Vagina (tissue), 2 donors: ENCODE data around the gene CIBAR2. TPM values are rescaled to one million over a fixed set of nuclear protein-coding genes. Genes with fewer than 3 reads are reported as not detected.

Experiments
- DNase-seq, 2 donors: peaks; one replicate each; pipeline ENCODE4 v3.0.0-alpha.2; 2017; ENCODE audit errors: extremely low spot score in 2 of 2
- H3K27ac ChIP-seq: fragments of 200-600 bp; sonication (generic); one replicate; pipeline ENCODE4 v1.5.1; 2019
- H3K27me3 ChIP-seq: fragments of 200-600 bp; sonication (generic); one replicate; pipeline ENCODE4 v1.5.1; 2019
- H3K36me3 ChIP-seq, 2 donors: fragments of 200-600 bp; sonication (generic); one replicate each; pipeline ENCODE4 v1.5.1; 2017 to 2019
- H3K4me1 ChIP-seq: fragments of 200-600 bp; sonication (generic); one replicate; pipeline ENCODE4 v1.5.1; 2019
- H3K4me3 ChIP-seq, 2 donors: fragments of 200-600 bp; sonication (generic); 1 replicate in 1 of 2; 2 replicates in 1 of 2; pipeline ENCODE4 v1.5.1; 2016 to 2019
- H3K9me3 ChIP-seq: fragments of 200-600 bp; sonication (generic); one replicate; pipeline ENCODE4 v1.5.1; 2019
- POLR2A ChIP-seq, 2 donors: fragments of 450-650 bp; IDR thresholded peaks; one replicate each; pipeline ENCODE4 v1.6.1; 2017; ENCODE audit warnings: antibody characterized with exemption in 2 of 2, mild to moderate bottlenecking in 2 of 2, moderate library complexity in 2 of 2
- POLR2AphosphoS5 ChIP-seq, 2 donors: sonication (generic); formaldehyde crosslinking; IDR thresholded peaks; one replicate each; pipeline ENCODE4 v1.9.0; 2017; ENCODE audit warnings: antibody characterized with exemption in 2 of 2, mild to moderate bottlenecking in 2 of 2, low read depth in 1 of 2; ENCODE audit not compliant: insufficient read depth in 1 of 2
- intact Hi-C: fragments of 100-400 bp; cut with DNase I; formaldehyde crosslinking; loops from one replicate; pipeline ENCODE4 v1.15.1; 2023
- total RNA-seq: library from RNA; depleted of rRNA; stranded (reverse); fragments of >200 nt; gene quantifications from one replicate; pipeline ENCODE4 v1.2.3, GENCODE V29; 2016
- TF ChIP-seq, protein P1 (sequence below), 3 experiments: fragments of 450-650 bp in 2 of 3; fragments of 200-600 bp in 1 of 3; sonication (generic) in 1 of 3; IDR thresholded peaks; one replicate each; pipeline ENCODE4 v1.5.1; 2017 to 2019; ENCODE audit warnings: antibody characterized with exemption in 3 of 3, mild to moderate bottlenecking in 2 of 3, moderate library complexity in 2 of 3

Gene CIBAR2
- total RNA-seq, 1 donor from 2014 or later = not detected

DNA sequence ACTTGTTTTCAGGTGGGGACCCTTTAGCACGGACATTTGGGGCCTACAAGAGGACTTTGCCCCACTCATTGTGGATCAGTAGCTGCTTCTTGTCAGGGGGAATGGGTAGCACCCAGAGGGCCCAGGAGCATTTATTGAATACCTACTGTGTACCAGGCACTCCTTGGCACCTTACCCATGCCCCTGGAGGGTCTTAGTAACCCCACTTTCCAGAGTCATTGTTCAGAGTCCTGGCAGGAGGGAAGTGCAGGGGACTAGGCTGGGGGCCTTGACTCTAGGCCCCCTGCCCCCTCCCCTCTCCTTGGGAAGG, 21.0 kb upstream of the CIBAR2 start:
- no peaks in the 10 kb centered on the region for H3K9me3 ChIP-seq
- no peak for DNase-seq
- H3K4me1 ChIP-seq = peaks cover 45% of the 10 kb centered on the region
- intact Hi-C loops = no loop called here
- no peaks in the 10 kb centered on the region for H3K27me3 ChIP-seq
- TF ChIP-seq POLR2AphosphoS5 (IDR thresholded peaks at IDR 0.05; ENCODE audit: insufficient read depth in 1 of 2, low read depth in 1 of 2) = no peak
- TF ChIP-seq, protein P1, sequence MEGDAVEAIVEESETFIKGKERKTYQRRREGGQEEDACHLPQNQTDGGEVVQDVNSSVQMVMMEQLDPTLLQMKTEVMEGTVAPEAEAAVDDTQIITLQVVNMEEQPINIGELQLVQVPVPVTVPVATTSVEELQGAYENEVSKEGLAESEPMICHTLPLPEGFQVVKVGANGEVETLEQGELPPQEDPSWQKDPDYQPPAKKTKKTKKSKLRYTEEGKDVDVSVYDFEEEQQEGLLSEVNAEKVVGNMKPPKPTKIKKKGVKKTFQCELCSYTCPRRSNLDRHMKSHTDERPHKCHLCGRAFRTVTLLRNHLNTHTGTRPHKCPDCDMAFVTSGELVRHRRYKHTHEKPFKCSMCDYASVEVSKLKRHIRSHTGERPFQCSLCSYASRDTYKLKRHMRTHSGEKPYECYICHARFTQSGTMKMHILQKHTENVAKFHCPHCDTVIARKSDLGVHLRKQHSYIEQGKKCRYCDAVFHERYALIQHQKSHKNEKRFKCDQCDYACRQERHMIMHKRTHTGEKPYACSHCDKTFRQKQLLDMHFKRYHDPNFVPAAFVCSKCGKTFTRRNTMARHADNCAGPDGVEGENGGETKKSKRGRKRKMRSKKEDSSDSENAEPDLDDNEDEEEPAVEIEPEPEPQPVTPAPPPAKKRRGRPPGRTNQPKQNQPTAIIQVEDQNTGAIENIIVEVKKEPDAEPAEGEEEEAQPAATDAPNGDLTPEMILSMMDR (IDR thresholded peaks at IDR 0.05) = no peak
- no peak for TF ChIP-seq POLR2A (IDR thresholded peaks at IDR 0.05)
- H3K27ac ChIP-seq = no peak overlapping the region
- no peaks in the 10 kb centered on the region for H3K36me3 ChIP-seq
- H3K4me3 ChIP-seq = no peak overlapping the region

DNA sequence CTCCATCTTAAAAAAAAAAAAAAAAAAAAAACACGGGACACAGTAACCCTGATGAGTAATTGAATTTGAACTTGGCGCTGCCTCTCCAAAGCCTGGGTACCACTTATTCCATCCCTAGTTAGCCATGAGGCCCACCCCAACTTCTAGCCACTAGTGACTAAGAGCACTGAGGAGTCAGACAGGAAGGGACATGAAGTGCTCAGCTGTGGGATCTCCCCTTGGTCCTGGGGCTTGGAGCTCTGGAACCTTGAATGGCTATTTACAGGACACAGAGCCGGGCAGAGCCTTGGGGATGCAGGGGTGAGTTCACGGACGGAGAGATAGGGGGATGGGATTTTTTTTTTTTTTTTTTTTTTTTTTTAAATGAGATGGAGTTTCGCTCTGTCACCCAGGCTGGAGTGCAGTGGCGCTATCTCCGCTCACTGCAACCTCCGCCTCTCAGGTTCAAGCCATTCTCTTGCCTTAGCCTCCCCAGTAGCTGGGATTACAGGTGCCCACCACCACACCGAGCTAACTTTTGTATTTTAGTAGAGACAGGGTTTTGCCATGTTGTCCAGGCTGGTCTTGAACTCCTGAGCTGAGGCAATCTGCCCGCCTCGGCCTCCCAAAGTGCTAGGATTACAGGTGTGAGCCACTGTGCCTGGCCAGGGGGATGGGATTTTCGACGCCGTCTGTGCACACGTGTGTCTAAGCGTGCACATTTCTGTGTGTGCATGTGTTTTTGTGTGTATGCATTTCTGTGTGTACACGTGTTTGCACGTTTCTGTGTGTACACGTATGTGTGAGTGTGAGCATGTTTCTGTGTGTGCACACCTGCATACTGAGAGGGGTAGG, 20.4 kb upstream of the CIBAR2 start:
- H3K4me1 ChIP-seq = peaks cover 39% of the 10 kb centered on the region
- H3K27ac ChIP-seq = no peak overlapping the region
- no peaks in the 10 kb centered on the region for H3K27me3 ChIP-seq
- intact Hi-C loops = no loop called here
- H3K36me3 ChIP-seq = no peaks in the 10 kb centered on the region
- TF ChIP-seq POLR2AphosphoS5 (IDR thresholded peaks at IDR 0.05; ENCODE audit: insufficient read depth in 1 of 2, low read depth in 1 of 2) = no peak
- no peak for TF ChIP-seq POLR2A (IDR thresholded peaks at IDR 0.05)
- TF ChIP-seq, protein P1 (IDR thresholded peaks at IDR 0.05) = no peak
- no peak for DNase-seq
- no peak overlapping the region for H3K4me3 ChIP-seq
- H3K9me3 ChIP-seq = no peaks in the 10 kb centered on the region

DNA sequence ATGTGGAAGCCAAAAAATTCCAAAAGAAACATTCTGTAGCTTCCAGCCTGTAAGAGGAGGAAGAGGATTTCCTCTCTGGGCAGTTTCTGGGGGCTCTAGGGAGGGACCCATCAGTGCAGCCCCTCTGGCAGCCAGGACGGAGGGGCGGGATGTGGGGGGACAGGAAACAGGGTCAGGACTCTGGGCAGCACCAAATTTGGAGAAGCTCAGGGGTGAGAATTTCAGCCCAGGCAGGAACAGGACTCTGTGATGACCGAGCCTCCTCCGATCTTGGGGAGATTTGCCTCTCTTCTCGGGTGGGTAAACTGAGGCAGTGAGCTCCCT, 18.4 kb upstream of the CIBAR2 start:
- no peak for DNase-seq
- Histone ChIP-seq H3K36me3 (no peaks in the 10 kb centered on the region), H3K4me1 (peaks cover 38% of the 10 kb centered on the region), H3K27ac (peak overlapping the region; percentile 83), H3K4me3 (no peak overlapping the region), H3K9me3 (no peaks in the 10 kb centered on the region), H3K27me3 (no peaks in the 10 kb centered on the region)
- intact Hi-C loops = no loop called here
- TF ChIP-seq, protein P1 (IDR thresholded peaks at IDR 0.05) = no peak
- TF ChIP-seq POLR2AphosphoS5 (IDR thresholded peaks at IDR 0.05; ENCODE audit: insufficient read depth in 1 of 2, low read depth in 1 of 2) (peak in 1 of 2 donors; percentile 5), POLR2A (IDR thresholded peaks at IDR 0.05) (no peak)

DNA sequence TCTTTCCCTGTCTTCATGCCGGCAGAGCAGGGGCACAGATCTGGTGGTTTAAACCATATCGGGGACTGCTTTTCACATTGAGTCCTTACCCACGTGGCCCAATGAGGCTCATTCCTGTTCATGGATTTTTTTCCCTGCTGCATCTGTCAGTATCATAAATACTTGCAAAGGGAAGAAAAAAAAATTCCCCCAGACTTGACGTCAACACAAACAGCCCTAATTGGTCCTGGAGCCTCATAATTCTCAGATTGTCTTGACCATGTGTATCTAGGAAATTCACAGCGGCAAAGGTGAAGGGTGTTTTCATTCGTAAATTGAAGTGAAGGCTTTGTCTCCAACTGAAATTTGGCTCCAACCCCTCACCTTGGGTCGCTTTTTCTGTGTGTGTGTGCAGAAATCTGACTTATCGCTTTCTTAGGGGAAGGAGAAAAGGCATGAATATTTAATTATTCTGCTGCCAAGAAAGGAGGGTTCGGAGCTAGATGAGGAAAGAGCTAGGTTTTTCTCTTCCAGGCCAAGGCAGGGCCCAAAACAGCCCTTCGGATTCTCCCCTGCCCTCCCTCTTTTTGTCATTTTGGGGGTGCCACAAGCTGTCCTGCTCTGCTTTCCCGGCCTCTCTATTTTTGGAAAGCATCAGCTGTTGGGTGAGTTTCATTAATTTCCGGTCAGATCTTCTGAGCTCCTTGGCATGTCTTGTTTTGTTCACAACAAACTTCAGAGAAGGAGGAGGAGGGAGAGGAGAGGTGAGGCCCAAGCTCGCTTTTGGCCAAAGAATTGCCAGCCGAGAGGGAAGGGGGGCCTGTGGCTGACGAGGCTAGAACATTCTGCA, 17.8 kb upstream of the CIBAR2 start:
- no peak overlapping the region for H3K4me3 ChIP-seq
- TF ChIP-seq POLR2AphosphoS5 (IDR thresholded peaks at IDR 0.05; ENCODE audit: insufficient read depth in 1 of 2, low read depth in 1 of 2) (peak in 1 of 2 donors; percentile 45), POLR2A (IDR thresholded peaks at IDR 0.05) (no peak)
- peaks cover 43% of the 10 kb centered on the region for H3K4me1 ChIP-seq
- no peaks in the 10 kb centered on the region for H3K27me3 ChIP-seq
- H3K36me3 ChIP-seq = no peaks in the 10 kb centered on the region
- H3K9me3 ChIP-seq = no peaks in the 10 kb centered on the region
- H3K27ac ChIP-seq = peak overlapping the region; percentile 83
- intact Hi-C loops = loop anchor here (5.0 to 10.0 kb wide), 2 partner anchors 32 to 105 kb away; no protein-coding TSS in a partner anchor
- no peak for DNase-seq

DNA sequence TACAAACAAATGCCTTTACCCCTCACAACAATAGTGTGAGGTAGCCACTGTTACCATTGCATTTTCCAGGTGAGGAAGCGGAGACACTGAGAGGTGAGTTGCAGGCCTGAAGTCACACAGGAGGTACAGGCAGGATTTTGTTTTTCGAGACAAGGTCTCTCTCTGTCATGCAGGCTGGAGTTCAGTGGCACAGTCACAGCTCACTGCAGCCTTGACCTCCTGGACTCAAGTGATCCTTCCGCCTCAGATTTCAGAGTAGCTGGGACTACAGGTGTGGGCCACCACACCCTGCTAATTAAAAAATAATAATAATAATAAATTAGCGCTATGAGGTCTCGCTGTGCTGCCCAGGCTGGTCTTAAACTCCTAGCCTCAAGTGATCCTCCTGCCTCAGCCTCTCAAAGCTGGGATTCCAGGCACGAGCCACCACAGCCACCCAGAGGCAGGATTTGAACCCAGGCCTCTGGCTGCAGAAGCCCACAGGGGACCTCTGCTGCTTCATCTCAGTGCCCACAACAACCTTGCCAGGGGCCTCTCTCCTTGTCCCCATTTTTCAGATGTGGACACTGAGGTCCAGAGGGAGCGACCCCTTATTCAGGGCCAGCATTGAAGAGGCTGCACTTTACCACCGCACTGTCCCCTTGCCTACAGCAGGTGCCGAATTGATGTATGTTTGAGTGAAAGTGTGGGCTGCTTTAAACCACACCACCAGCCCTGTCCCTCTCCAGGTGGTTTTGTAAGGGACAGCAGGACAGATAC, 16.0 kb upstream of the CIBAR2 start:
- TF ChIP-seq POLR2A (IDR thresholded peaks at IDR 0.05) = no peak
- TF ChIP-seq, protein P1 (IDR thresholded peaks at IDR 0.05) = no peak
- TF ChIP-seq POLR2AphosphoS5 (IDR thresholded peaks at IDR 0.05; ENCODE audit: insufficient read depth in 1 of 2, low read depth in 1 of 2) = no peak
- no peak for DNase-seq
- Histone ChIP-seq H3K27ac (no peak overlapping the region), H3K36me3 (no peaks in the 10 kb centered on the region), H3K27me3 (no peaks in the 10 kb centered on the region), H3K4me3 (no peak overlapping the region), H3K9me3 (no peaks in the 10 kb centered on the region), H3K4me1 (peaks cover 57% of the 10 kb centered on the region)
- intact Hi-C loops = loop anchor here (5.0 to 10.0 kb wide), 2 partner anchors 34 to 107 kb away; no protein-coding TSS in a partner anchor
